NCI-H2029 (cell line): ENCODE measurements around the gene UST.
"Not testable (repeated sequence)": the region's sequence is repeated elsewhere in the genome, so short reads cannot be mapped to it uniquely, and the experiment has no call there.

Experiments used
- DNase-seq: peaks from one replicate; lab custom pipeline; 2025; lab: John Stamatoyannopoulos, UW

UST gene

GRCh38 chr6:148736774-148737412 is 9.9 kb upstream of the UST start:
- no peak for DNase-seq

- DNase-seq: no peak
These were observed 9.0 kb upstream of the UST start for GRCh38 chr6:148737806-148738205.

- no peak for DNase-seq
These were observed 7.6 kb upstream of the UST start for GRCh38 chr6:148738946-148739821.

GRCh38 chr6:148739822-148740128 is 7.1 kb upstream of the UST start:
- no peak for DNase-seq

GRCh38 chr6:148743476-148743875 is 3.4 kb upstream of the UST start:
- DNase-seq: no peak

GRCh38 chr6:148745926-148746325 is 904 bp upstream of the UST start:
- no peak for DNase-seq

GRCh38 chr6:148747145-148747470 is 278 bp downstream of the UST start:
- no peak for DNase-seq

- no peak for DNase-seq
These were observed 788 bp downstream of the UST start for GRCh38 chr6:148747471-148748165.

GRCh38 chr6:148749674-148750073 is 2.8 kb downstream of the UST start:
- no peak for DNase-seq

GRCh38 chr6:148750838-148751792 is 4.3 kb downstream of the UST start:
- DNase-seq: no peak

- no peak for DNase-seq
These were observed 5.0 kb downstream of the UST start for GRCh38 chr6:148751793-148752170.

GRCh38 chr6:148755379-148755778 is 8.5 kb downstream of the UST start:
- DNase-seq: not testable (repeated sequence)

- DNase-seq: no peak
These were observed 11.2 kb downstream of the UST start for GRCh38 chr6:148757944-148758480.

GRCh38 chr6:148758492-148758891 is 11.7 kb downstream of the UST start:
- no peak for DNase-seq

GRCh38 chr6:148760258-148760534 is 13.4 kb downstream of the UST start:
- DNase-seq: no peak

GRCh38 chr6:148760568-148761526 is 14.0 kb downstream of the UST start:
- DNase-seq: no peak

GRCh38 chr6:148761527-148762011 is 14.7 kb downstream of the UST start:
- no peak for DNase-seq

GRCh38 chr6:148762231-148762630 is 15.4 kb downstream of the UST start:
- DNase-seq: no peak

GRCh38 chr6:148764259-148765020 is 17.6 kb downstream of the UST start:
- DNase-seq: not testable (repeated sequence)
